HG02623 (cell line): ENCODE measurements around the gene HAO2.
"Not testable (repeated sequence)": the region's sequence is repeated elsewhere in the genome, so short reads cannot be mapped to it uniquely, and the experiment has no call there.

Experiments
- ATAC-seq: cut with Tn5 transposase; IDR thresholded peaks from one replicate; pipeline ENCODE4 v1.9.1; 2021; ENCODE audit warnings: moderate library complexity; ENCODE audit not compliant: unreplicated experiment

The HAO2 gene

GRCh38 chr1:119368554-119368953, at the start of gene HAO2:
TSS of gene HAO2 (plus strand) at chr1:119368785. CDS start at chr1:119381086, 12,301 bp downstream.
- ATAC-seq = no peak

GRCh38 chr1:119320100-119320499, 48.5 kb upstream of the HAO2 start:
- no peak for ATAC-seq

GRCh38 chr1:119321666-119322419, 46.7 kb upstream of the HAO2 start:
- no peak for ATAC-seq

- peak; percentile 89 for ATAC-seq
These were observed 45.2 kb upstream of the HAO2 start for GRCh38 chr1:119323216-119323982.

GRCh38 chr1:119324198-119324597, 44.4 kb upstream of the HAO2 start:
- ATAC-seq = no peak

- no peak for ATAC-seq
These were observed 42.3 kb upstream of the HAO2 start for GRCh38 chr1:119326251-119326650.

GRCh38 chr1:119327094-119327449, 41.5 kb upstream of the HAO2 start:
- ATAC-seq = no peak

GRCh38 chr1:119327450-119328155, 41.0 kb upstream of the HAO2 start:
- no peak for ATAC-seq

GRCh38 chr1:119329541-119330461, 38.8 kb upstream of the HAO2 start:
- no peak for ATAC-seq

GRCh38 chr1:119330466-119331189, 38.0 kb upstream of the HAO2 start:
- no peak for ATAC-seq

- no peak for ATAC-seq
These were observed 37.4 kb upstream of the HAO2 start for GRCh38 chr1:119331190-119331515.

- ATAC-seq = no peak
These were observed 36.7 kb upstream of the HAO2 start for GRCh38 chr1:119331915-119332314.

- no peak for ATAC-seq
These were observed 36.0 kb upstream of the HAO2 start for GRCh38 chr1:119332622-119333021.

- no peak for ATAC-seq
These were observed 35.3 kb upstream of the HAO2 start for GRCh38 chr1:119333163-119333896.

GRCh38 chr1:119333897-119334250, 34.7 kb upstream of the HAO2 start:
- not testable (repeated sequence) for ATAC-seq

- ATAC-seq = no peak
These were observed 31.7 kb upstream of the HAO2 start for GRCh38 chr1:119336848-119337247.

- no peak for ATAC-seq
These were observed 30.6 kb upstream of the HAO2 start for GRCh38 chr1:119338004-119338403.

GRCh38 chr1:119338757-119339156, 29.8 kb upstream of the HAO2 start:
- no peak for ATAC-seq

- no peak for ATAC-seq
These were observed 27.7 kb upstream of the HAO2 start for GRCh38 chr1:119340861-119341261.
